Sigmoid colon (tissue), 7 donors: ENCODE data around the gene TMC8. TPM values are rescaled to one million over a fixed set of nuclear protein-coding genes. Genes with fewer than 3 reads are reported as not detected.

Source experiments
- DNase-seq: peaks from one replicate; pipeline ENCODE4 v3.0.0-alpha.2; 2019
- H3K27ac ChIP-seq, 4 donors: fragments of 200-600 bp; sonication (generic); one replicate each; pipeline ENCODE4 v1.5.1; 2016 to 2019; ENCODE audit warnings: mild to moderate bottlenecking in 1 of 4
- H3K27me3 ChIP-seq, 3 donors: fragments of 200-600 bp; sonication (generic); one replicate each; pipeline ENCODE4 v1.5.1; 2019; ENCODE audit warnings: mild to moderate bottlenecking in 1 of 3
- H3K36me3 ChIP-seq, 4 donors: fragments of 200-600 bp; sonication (generic); one replicate each; pipeline ENCODE4 v1.5.1; 2016 to 2019
- H3K4me1 ChIP-seq, 4 donors: fragments of 200-600 bp; sonication (generic); one replicate each; pipeline ENCODE4 v1.5.1; 2017 to 2019
- H3K4me3 ChIP-seq, 4 donors: fragments of 200-600 bp; sonication (generic); one replicate each; pipeline ENCODE4 v1.5.1; 2017 to 2019; ENCODE audit warnings: mild to moderate bottlenecking in 2 of 4, moderate library complexity in 1 of 4
- H3K9me3 ChIP-seq, 4 donors: fragments of 200-600 bp in 3 of 4; sonication (generic) in 3 of 4; one replicate each; pipeline versions ENCODE4 v1.5.1 to v1.6.1; 2013 to 2019
- CTCF ChIP-seq, 4 experiments: fragments of 450-650 bp in 3 of 4; fragments of 200-600 bp in 1 of 4; IDR thresholded peaks; one replicate each; pipeline ENCODE4 v1.5.1; 2016 to 2019; ENCODE audit warnings: antibody characterized with exemption in 4 of 4, mild to moderate bottlenecking in 3 of 4, moderate library complexity in 2 of 4
- EP300 ChIP-seq, 4 donors: sonication (generic); formaldehyde crosslinking; IDR thresholded peaks; one replicate each; pipeline ENCODE4 v1.6.1; 2017; ENCODE audit warnings: antibody characterized with exemption in 4 of 4
- POLR2A ChIP-seq, 2 donors: fragments of 450-650 bp; IDR thresholded peaks; one replicate each; pipeline ENCODE4 v1.6.1; 2016; ENCODE audit warnings: antibody characterized with exemption in 2 of 2, mild to moderate bottlenecking in 2 of 2, moderate library complexity in 2 of 2
- POLR2AphosphoS5 ChIP-seq, 4 donors: sonication (generic); formaldehyde crosslinking; IDR thresholded peaks; one replicate each; pipeline ENCODE4 v1.6.1; 2017; ENCODE audit warnings: antibody characterized with exemption in 4 of 4
- WGBS, 2 donors: extraction: QIAGEN DNeasy Blood & Tissue Kit; methylation state at CpG; one replicate each; pipeline ENCODE4 v1.1.7; 2013; 5-methylcytosine and 5-hydroxymethylcytosine counted together
- intact Hi-C: fragments of 100-400 bp; cut with DNase I; formaldehyde crosslinking; loops from one replicate; pipeline ENCODE4 v1.15.1; 2023
- polyA plus RNA-seq, 3 donors: library from polyadenylated mRNA; stranded (reverse); fragments of 200-250 nt; gene quantifications; one replicate each; pipeline ENCODE4 v1.2.3, GENCODE V29; 2013
- total RNA-seq, 4 donors: library from RNA; depleted of rRNA; stranded (reverse); fragments of >200 nt; gene quantifications; one replicate each; pipeline ENCODE4 v1.1.0, GENCODE V29; 2016
- donor health status: healthy with polysubstance abuse.
- donor health status: Bipolar disorder and iron deficiency.
- donor health status: healthy.

Gene TMC8
- total and polyA plus RNA-seq, 7 donors: 1.8 to 51.7 (median 3.0) TPM

- Histone ChIP-seq H3K27me3 (no peaks in the 10 kb centered on the region), H3K4me1 (peaks cover 0 to 60% (median 44%) of the 10 kb centered on the region in 4 donors), H3K9me3 (no peaks in the 10 kb centered on the region), H3K36me3 (no peaks in the 10 kb centered on the region), H3K4me3 (no peak overlapping the region), H3K27ac (peak overlapping the region in 3 of 4 donors; percentile 18 to 82 (median 46))
- 82 to 87% methylated on average over 12 of the region's 12 CpGs for WGBS, 2 donors
- intact Hi-C loops: no loop called here
- DNase-seq: no peak
- TF ChIP-seq POLR2AphosphoS5 (IDR thresholded peaks at IDR 0.05) (no peak), CTCF (IDR thresholded peaks at IDR 0.05) (no peak), EP300 (IDR thresholded peaks at IDR 0.05) (no peak), POLR2A (IDR thresholded peaks at IDR 0.05) (no peak)
Measured at GRCh38 chr17:78183916-78184315, 53.3 kb downstream of the TMC8 start.

- H3K4me1 ChIP-seq: peaks cover 0 to 58% (median 43%) of the 10 kb centered on the region in 4 donors
- H3K27ac ChIP-seq: peak overlapping the region in 3 of 4 donors; percentile 18 to 82 (median 46)
- intact Hi-C loops: no loop called here
- TF ChIP-seq POLR2A (IDR thresholded peaks at IDR 0.05) (no peak), EP300 (IDR thresholded peaks at IDR 0.05) (no peak), CTCF (IDR thresholded peaks at IDR 0.05) (no peak), POLR2AphosphoS5 (IDR thresholded peaks at IDR 0.05) (no peak)
- DNase-seq: peak; percentile 85
- no peak overlapping the region for H3K4me3 ChIP-seq
- H3K36me3 ChIP-seq: no peaks in the 10 kb centered on the region
- H3K9me3 ChIP-seq: no peaks in the 10 kb centered on the region
- WGBS, 2 donors: 76 to 86% methylated on average over 10 of the region's 10 CpGs
- no peaks in the 10 kb centered on the region for H3K27me3 ChIP-seq
Measured at GRCh38 chr17:78184351-78184750, 53.8 kb downstream of the TMC8 start.

GRCh38 chr17:78184868-78185267 is 54.3 kb downstream of the TMC8 start:
- intact Hi-C loops: no loop called here
- no peak overlapping the region for H3K4me3 ChIP-seq

GRCh38 chr17:78185981-78186691 is 55.6 kb downstream of the TMC8 start:
- no peaks in the 10 kb centered on the region for H3K9me3 ChIP-seq
- DNase-seq: no peak
- intact Hi-C loops: no loop called here
- 27 to 52% methylated on average over 10 of the region's 10 CpGs for WGBS, 2 donors
- no peaks in the 10 kb centered on the region for H3K27me3 ChIP-seq
- H3K4me3 ChIP-seq: peak overlapping the region in 3 of 4 donors; percentile 42 to 51 (median 50)
- no peak for TF ChIP-seq POLR2A (IDR thresholded peaks at IDR 0.05)
- TF ChIP-seq EP300 (IDR thresholded peaks at IDR 0.05): no peak
- no peak for TF ChIP-seq POLR2AphosphoS5 (IDR thresholded peaks at IDR 0.05)
- no peak for TF ChIP-seq CTCF (IDR thresholded peaks at IDR 0.05)
- H3K4me1 ChIP-seq: peaks cover 0 to 40% (median 28%) of the 10 kb centered on the region in 4 donors
- H3K36me3 ChIP-seq: peaks cover 0 to 4% (median 0%) of the 10 kb centered on the region in 4 donors
- peak overlapping the region in 3 of 4 donors; percentile 58 to 82 (median 65) for H3K27ac ChIP-seq

More at GRCh38 chr17:78184868-78185267, 54.3 kb downstream of the TMC8 start:
- Histone ChIP-seq H3K36me3 (no peaks in the 10 kb centered on the region), H3K4me1 (peaks cover 0 to 53% (median 39%) of the 10 kb centered on the region in 4 donors), H3K27ac (peak overlapping the region in 3 of 4 donors; percentile 18 to 82 (median 46)), H3K9me3 (no peaks in the 10 kb centered on the region), H3K27me3 (no peaks in the 10 kb centered on the region)
- WGBS, 2 donors: 88 to 89% methylated on average over 9 of the region's 9 CpGs
- TF ChIP-seq POLR2AphosphoS5 (IDR thresholded peaks at IDR 0.05) (no peak), POLR2A (IDR thresholded peaks at IDR 0.05) (no peak), EP300 (IDR thresholded peaks at IDR 0.05) (no peak), CTCF (IDR thresholded peaks at IDR 0.05) (no peak)
- DNase-seq: no peak
